Esophagus squamous epithelium (tissue), 5 donors: Measurements from ENCODE around the gene TTYH3. TPM values are rescaled to one million over a fixed set of nuclear protein-coding genes. Genes with fewer than 3 reads are reported as not detected.

Experiments used
- DNase-seq: peaks from one replicate; lab custom pipeline; 2025; lab: John Stamatoyannopoulos, UW
- H3K27ac ChIP-seq, 4 donors: fragments of 200-600 bp; sonication (generic); one replicate each; pipeline ENCODE4 v1.5.1; 2016 to 2019; ENCODE audit warnings: mild to moderate bottlenecking in 1 of 4
- H3K27me3 ChIP-seq, 4 donors: fragments of 200-600 bp; sonication (generic); 1 replicate in 3 of 4; 2 replicates in 1 of 4; pipeline versions ENCODE4 v1.5.1 to v1.6.0; 2017 to 2021; ENCODE audit warnings: antibody characterized with exemption in 1 of 4
- H3K36me3 ChIP-seq, 3 donors: fragments of 200-600 bp; sonication (generic); one replicate each; pipeline ENCODE4 v1.5.1; 2016 to 2019
- H3K4me1 ChIP-seq, 3 donors: fragments of 200-600 bp; sonication (generic); one replicate each; pipeline ENCODE4 v1.5.1; 2017 to 2019
- H3K4me3 ChIP-seq, 4 donors: fragments of 200-600 bp; sonication (generic); 1 replicate in 3 of 4; 2 replicates in 1 of 4; pipeline ENCODE4 v1.5.1; 2016 to 2019; ENCODE audit warnings: mild to moderate bottlenecking in 2 of 4, moderate library complexity in 1 of 4
- H3K9me3 ChIP-seq, 3 donors: fragments of 200-600 bp; sonication (generic); one replicate each; pipeline ENCODE4 v1.5.1; 2016 to 2019
- CTCF ChIP-seq, 6 experiments: fragments of 450-650 bp in 4 of 6; fragments of 200-600 bp in 2 of 6; sonication (generic) in 2 of 6; IDR thresholded peaks; one replicate each; pipeline ENCODE4 v1.5.1; 2016 to 2019; ENCODE audit warnings: antibody characterized with exemption in 6 of 6, mild to moderate bottlenecking in 4 of 6, moderate library complexity in 4 of 6
- POLR2A ChIP-seq, 4 donors: fragments of 450-650 bp; IDR thresholded peaks; one replicate each; pipeline ENCODE4 v1.6.1; 2017; ENCODE audit warnings: antibody characterized with exemption in 4 of 4, mild to moderate bottlenecking in 4 of 4, moderate library complexity in 3 of 4
- WGBS, 2 donors: methylation state at CpG; one replicate each; pipeline ENCODE4 v1.1.5; 2018; 5-methylcytosine and 5-hydroxymethylcytosine counted together
- intact Hi-C: fragments of 100-400 bp; cut with DNase I; formaldehyde crosslinking; loops from one replicate; pipeline ENCODE4 v1.15.0; 2022
- total RNA-seq, 4 donors: library from RNA; depleted of rRNA; stranded (reverse); fragments of >200 nt; gene quantifications; one replicate each; pipeline ENCODE4 v1.1.0, GENCODE V29; 2016
- donor health status: DM: yes; HTN: yes; CAD: no.

TTYH3 gene
- total RNA-seq, 4 donors from 2014 or later, result 4.7 to 23.1 (median 10.2) TPM

- WGBS, 2 donors, result 69% methylated on average over 5 of the region's 13 CpGs; no CpG with 5 or more reads in 1 of the 2 donors
- DNase-seq, result no peak
- Histone ChIP-seq H3K27me3 (peaks cover 0 to 68% (median 0%) of the 10 kb centered on the region in 4 donors), H3K36me3 (no peaks in the 10 kb centered on the region), H3K9me3 (no peaks in the 10 kb centered on the region), H3K4me3 (no peak overlapping the region), H3K27ac (no peak overlapping the region), H3K4me1 (peaks cover 0 to 16% (median 0%) of the 10 kb centered on the region in 3 donors)
- TF ChIP-seq POLR2A (IDR thresholded peaks at IDR 0.05) (no peak), CTCF (IDR thresholded peaks at IDR 0.05) (no peak)
- intact Hi-C loops, result loop anchor here (10.0 kb wide), 1 partner anchor 225 kb away; no protein-coding TSS in a partner anchor
Observed at GRCh38 chr7:2680256-2680655, 48.5 kb downstream of the TTYH3 start.

- TF ChIP-seq CTCF (IDR thresholded peaks at IDR 0.05), result peak; percentile 30 to 77 (median 72)
- TF ChIP-seq POLR2A (IDR thresholded peaks at IDR 0.05), result no peak
- Histone ChIP-seq H3K4me3 (no peak overlapping the region), H3K36me3 (no peaks in the 10 kb centered on the region), H3K4me1 (peaks cover 0 to 16% (median 0%) of the 10 kb centered on the region in 3 donors), H3K9me3 (no peaks in the 10 kb centered on the region), H3K27ac (no peak overlapping the region), H3K27me3 (peaks cover 0 to 74% (median 0%) of the 10 kb centered on the region in 4 donors)
- DNase-seq, result no peak
- 22 to 35% methylated on average over 13 of the region's 27 CpGs for WGBS, 2 donors
- intact Hi-C loops, result loop anchor here (10.0 kb wide), 1 partner anchor 226 kb away; no protein-coding TSS in a partner anchor
Observed at GRCh38 chr7:2680792-2681490, 49.2 kb downstream of the TTYH3 start.

- no peaks in the 10 kb centered on the region for H3K9me3 ChIP-seq
- intact Hi-C loops, result loop anchor here (10.0 kb wide), 1 partner anchor 227 kb away; no protein-coding TSS in a partner anchor
- DNase-seq, result no peak
- H3K27me3 ChIP-seq, result peaks cover 0 to 87% (median under 1%) of the 10 kb centered on the region in 4 donors
- no peak overlapping the region for H3K4me3 ChIP-seq
- no peak overlapping the region for H3K27ac ChIP-seq
- TF ChIP-seq POLR2A (IDR thresholded peaks at IDR 0.05), result no peak
- TF ChIP-seq CTCF (IDR thresholded peaks at IDR 0.05), result no peak
- H3K4me1 ChIP-seq, result peaks cover 0 to 18% (median 0%) of the 10 kb centered on the region in 3 donors
- 76 to 79% methylated on average over 10 to 24 of the region's 27 CpGs for WGBS, 2 donors
- no peaks in the 10 kb centered on the region for H3K36me3 ChIP-seq
Observed at GRCh38 chr7:2681929-2682799, 50.4 kb downstream of the TTYH3 start.

GRCh38 chr7:2684501-2684900, 52.7 kb downstream of the TTYH3 start:
- Histone ChIP-seq H3K27ac (no peak overlapping the region), H3K27me3 (peaks cover 3 to 98% (median 16%) of the 10 kb centered on the region in 4 donors), H3K4me3 (no peak overlapping the region), H3K4me1 (peaks cover 7 to 35% (median 15%) of the 10 kb centered on the region in 3 donors), H3K36me3 (no peaks in the 10 kb centered on the region), H3K9me3 (no peaks in the 10 kb centered on the region)
- TF ChIP-seq CTCF (IDR thresholded peaks at IDR 0.05), result no peak
- no peak for TF ChIP-seq POLR2A (IDR thresholded peaks at IDR 0.05)
- 73 to 77% methylated on average over 5 to 11 of the region's 11 CpGs for WGBS, 2 donors
- DNase-seq, result no peak
- intact Hi-C loops, result loop anchor here (10.0 kb wide), 1 partner anchor 230 kb away; no protein-coding TSS in a partner anchor
